Hepatocyte (in vitro differentiated cells): ENCODE data around the gene RNF43. TPM values are rescaled to one million over a fixed set of nuclear protein-coding genes. Genes with fewer than 3 reads are reported as not detected.

Experiments used
- DNase-seq: peaks from one replicate; pipeline ENCODE4 v3.0.0-alpha.2; 2016; ENCODE audit warnings: low spot score
- H2AFZ ChIP-seq: fragments of 200-600 bp; sonication (generic); 2 replicates; pipeline ENCODE4 v1.6.0; 2016; ENCODE audit warnings: antibody characterized with exemption, mild to moderate bottlenecking
- H3K27ac ChIP-seq: fragments of 200-600 bp; sonication (generic); 2 replicates; pipeline ENCODE4 v1.5.1; 2016; ENCODE audit warnings: mild to moderate bottlenecking
- H3K27me3 ChIP-seq: fragments of 200-600 bp; sonication (generic); 2 replicates; pipeline ENCODE4 v1.6.1; 2016
- H3K36me3 ChIP-seq: fragments of 200-600 bp; sonication (generic); replicated peaks from 2 replicates; pipeline ENCODE4 v1.5.1; 2016; ENCODE audit warnings: low read depth; ENCODE audit not compliant: insufficient read depth
- H3K4me1 ChIP-seq: fragments of 200-600 bp; sonication (generic); 2 replicates; pipeline ENCODE4 v1.5.1; 2016; ENCODE audit warnings: mild to moderate bottlenecking, moderate library complexity; ENCODE audit not compliant: insufficient read depth
- H3K4me2 ChIP-seq: fragments of 200-600 bp; sonication (generic); 2 replicates; pipeline ENCODE4 v1.6.0; 2016
- H3K4me3 ChIP-seq: fragments of 200-600 bp; sonication (generic); 2 replicates; pipeline ENCODE4 v1.5.1; 2016; ENCODE audit warnings: mild to moderate bottlenecking
- H3K79me2 ChIP-seq: fragments of 200-600 bp; sonication (generic); 2 replicates; pipeline ENCODE4 v1.6.0; 2017; ENCODE audit warnings: mild to moderate bottlenecking
- H3K9me2 ChIP-seq: fragments of 200-600 bp; sonication (generic); replicated peaks from 2 replicates; pipeline ENCODE4 v1.6.0; 2017; ENCODE audit warnings: mild to moderate bottlenecking; ENCODE audit not compliant: insufficient read depth
- H3K9me3 ChIP-seq: fragments of 200-600 bp; sonication (generic); 2 replicates; pipeline ENCODE4 v1.5.1; 2016; ENCODE audit warnings: low read depth, mild to moderate bottlenecking
- H4K20me1 ChIP-seq: fragments of 200-600 bp; sonication (generic); 2 replicates; pipeline ENCODE4 v1.6.0; 2016; ENCODE audit warnings: mild to moderate bottlenecking; ENCODE audit not compliant: insufficient read depth, poor library complexity, severe bottlenecking
- EZH2 ChIP-seq: fragments of 200-600 bp; sonication (generic); IDR thresholded peaks from 2 replicates; pipeline ENCODE4 v1.6.1; 2016; ENCODE audit warnings: antibody characterized with exemption, mild to moderate bottlenecking, borderline replicate concordance
- EZH2phosphoT487 ChIP-seq: fragments of 200-600 bp; sonication (generic); IDR thresholded peaks from one replicate; pipeline ENCODE4 v1.6.1; 2018; ENCODE audit warnings: antibody characterized with exemption, mild to moderate bottlenecking, low read depth, moderate library complexity; ENCODE audit not compliant: unreplicated experiment, severe bottlenecking
- WGBS: methylation state at CpG from one replicate; pipeline ENCODE4 v1.1.6; 2016; ENCODE audit warnings: low lambda C conversion rate; ENCODE audit errors: missing lambda C conversion rate; 5-methylcytosine and 5-hydroxymethylcytosine counted together
- polyA plus RNA-seq: library from polyadenylated mRNA; unstranded; fragments of >200 nt; fragmentation: Nextera tagmentation; extraction: Ambion mirVana; gene quantifications from 2 replicates; pipeline ENCODE4 v1.2.1, GENCODE V29; 2016
- total RNA-seq: library from RNA; depleted of rRNA; stranded (reverse); fragments of >200 nt; gene quantifications from 2 replicates; pipeline ENCODE4 v1.2.3, GENCODE V29; 2014
- TF ChIP-seq, protein P1 (sequence below): fragments of 200-600 bp; sonication (generic); IDR thresholded peaks from 2 replicates; pipeline ENCODE4 v1.5.1; 2016; ENCODE audit warnings: antibody characterized with exemption, mild to moderate bottlenecking; ENCODE audit not compliant: poor library complexity

The RNF43 gene
- total and polyA plus RNA-seq, 2 experiments from 2014 or later: 10.1 to 12.4 TPM

- H3K79me2 ChIP-seq: peaks cover 89% of the 10 kb centered on the region
- H3K36me3 ChIP-seq: no peaks in the 10 kb centered on the region
- no peaks in the 10 kb centered on the region for H3K9me2 ChIP-seq
- H3K4me3 ChIP-seq: peak overlapping the region; percentile 20
- no peak for DNase-seq
- H3K4me2 ChIP-seq: peak overlapping the region; percentile 71
- no peaks in the 10 kb centered on the region for H3K9me3 ChIP-seq
- 41% methylated on average over 3 of the region's 3 CpGs for WGBS
- H3K4me1 ChIP-seq: no peaks in the 10 kb centered on the region
- no peaks in the 10 kb centered on the region for H4K20me1 ChIP-seq
- no peak overlapping the region for H2AFZ ChIP-seq
- TF ChIP-seq, protein P1, sequence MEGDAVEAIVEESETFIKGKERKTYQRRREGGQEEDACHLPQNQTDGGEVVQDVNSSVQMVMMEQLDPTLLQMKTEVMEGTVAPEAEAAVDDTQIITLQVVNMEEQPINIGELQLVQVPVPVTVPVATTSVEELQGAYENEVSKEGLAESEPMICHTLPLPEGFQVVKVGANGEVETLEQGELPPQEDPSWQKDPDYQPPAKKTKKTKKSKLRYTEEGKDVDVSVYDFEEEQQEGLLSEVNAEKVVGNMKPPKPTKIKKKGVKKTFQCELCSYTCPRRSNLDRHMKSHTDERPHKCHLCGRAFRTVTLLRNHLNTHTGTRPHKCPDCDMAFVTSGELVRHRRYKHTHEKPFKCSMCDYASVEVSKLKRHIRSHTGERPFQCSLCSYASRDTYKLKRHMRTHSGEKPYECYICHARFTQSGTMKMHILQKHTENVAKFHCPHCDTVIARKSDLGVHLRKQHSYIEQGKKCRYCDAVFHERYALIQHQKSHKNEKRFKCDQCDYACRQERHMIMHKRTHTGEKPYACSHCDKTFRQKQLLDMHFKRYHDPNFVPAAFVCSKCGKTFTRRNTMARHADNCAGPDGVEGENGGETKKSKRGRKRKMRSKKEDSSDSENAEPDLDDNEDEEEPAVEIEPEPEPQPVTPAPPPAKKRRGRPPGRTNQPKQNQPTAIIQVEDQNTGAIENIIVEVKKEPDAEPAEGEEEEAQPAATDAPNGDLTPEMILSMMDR: no peak
- TF ChIP-seq EZH2phosphoT487: no peak
- TF ChIP-seq EZH2: no peak
- no peaks in the 10 kb centered on the region for H3K27me3 ChIP-seq
- peak overlapping the region; percentile 1 for H3K27ac ChIP-seq
Measured at GRCh38 chr17:58412961-58413586, 4.3 kb downstream of the RNF43 start.

DNA sequence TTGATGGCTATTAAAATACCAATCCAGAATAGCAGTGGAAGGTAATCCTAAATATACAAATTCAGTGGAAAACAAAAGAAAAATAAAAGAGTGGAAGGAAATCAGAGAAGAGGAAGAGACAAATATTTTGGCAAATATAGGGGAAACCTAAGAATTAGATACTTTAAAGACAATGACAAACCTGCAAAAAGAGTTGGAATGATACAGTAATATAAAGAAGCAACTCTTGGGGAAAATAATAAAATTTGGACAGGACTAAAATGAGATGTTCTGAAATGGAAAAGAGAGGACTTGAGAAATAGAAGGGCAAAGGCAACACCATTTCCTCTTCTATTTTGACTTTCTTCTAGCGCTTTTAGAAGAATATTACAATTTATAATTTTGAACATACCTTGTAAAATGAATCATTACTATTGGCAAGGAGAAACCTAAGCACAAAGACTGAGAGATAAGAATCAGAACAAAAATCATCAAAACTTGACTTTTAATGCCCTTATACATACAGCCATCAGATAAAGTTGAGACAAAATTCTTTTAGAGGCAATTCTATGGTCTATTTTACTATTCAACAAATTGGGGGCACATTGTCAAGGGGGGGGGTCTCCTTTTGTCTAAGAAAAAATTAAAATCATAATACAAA, 5.2 kb downstream of the RNF43 start:
- no peaks in the 10 kb centered on the region for H3K4me1 ChIP-seq
- peaks cover 98% of the 10 kb centered on the region for H3K79me2 ChIP-seq
- DNase-seq: no peak
- no peaks in the 10 kb centered on the region for H3K27me3 ChIP-seq
- no peak overlapping the region for H2AFZ ChIP-seq
- TF ChIP-seq, protein P1: no peak
- TF ChIP-seq EZH2 (no peak), EZH2phosphoT487 (no peak)
- H3K4me2 ChIP-seq: peak overlapping the region; percentile 71
- no peaks in the 10 kb centered on the region for H3K9me2 ChIP-seq
- no peaks in the 10 kb centered on the region for H3K36me3 ChIP-seq
- 89% methylated on average over 1 of the region's 1 CpG for WGBS
- no peaks in the 10 kb centered on the region for H3K9me3 ChIP-seq
- H4K20me1 ChIP-seq: no peaks in the 10 kb centered on the region
- H3K27ac ChIP-seq: no peak overlapping the region
- no peak overlapping the region for H3K4me3 ChIP-seq

- Histone ChIP-seq H3K27ac (no peak overlapping the region), H3K9me3 (no peaks in the 10 kb centered on the region), H3K9me2 (no peaks in the 10 kb centered on the region), H3K27me3 (no peaks in the 10 kb centered on the region), H4K20me1 (no peaks in the 10 kb centered on the region), H3K36me3 (no peaks in the 10 kb centered on the region), H3K4me2 (peak overlapping the region; percentile 71), H2AFZ (no peak overlapping the region), H3K4me3 (no peak overlapping the region), H3K79me2 (peaks cover 94% of the 10 kb centered on the region), H3K4me1 (no peaks in the 10 kb centered on the region)
- 90% methylated on average over 1 of the region's 1 CpG for WGBS
- TF ChIP-seq, protein P1: no peak
- TF ChIP-seq EZH2phosphoT487 (no peak), EZH2 (no peak)
- no peak for DNase-seq
Measured at GRCh38 chr17:58411408-58411894, 5.9 kb downstream of the RNF43 start.
